Measurements from ENCODE around the gene ZNF136. TPM values are rescaled to one million over a fixed set of nuclear protein-coding genes. Genes with fewer than 3 reads are reported as not detected.

Gene ZNF136
- total RNA-seq, 1 donor from 2014 or later = 1.8 TPM

- DNase-seq (ENCODE audit: low read depth) = no peak
- H3K4me3 ChIP-seq (ENCODE audit: low read depth, low read length) = no peak overlapping the region
- no peak for TF ChIP-seq CTCF (conservative IDR thresholded peaks at IDR 0.05; ENCODE audit: low read depth, low read length)
Observed at GRCh38 chr19:12205296-12205695, 42.4 kb downstream of the ZNF136 start.

- H3K4me3 ChIP-seq (ENCODE audit: low read depth, low read length) = no peak overlapping the region
- TF ChIP-seq CTCF (conservative IDR thresholded peaks at IDR 0.05; ENCODE audit: low read depth, low read length) = no peak
- no peak for DNase-seq (ENCODE audit: low read depth)
Observed at GRCh38 chr19:12208221-12208620, 45.3 kb downstream of the ZNF136 start.

GRCh38 chr19:12217332-12217731, 54.4 kb downstream of the ZNF136 start:
- TF ChIP-seq CTCF (conservative IDR thresholded peaks at IDR 0.05; ENCODE audit: low read depth, low read length) = no peak
- no peak overlapping the region for H3K4me3 ChIP-seq (ENCODE audit: low read depth, low read length)
- no peak for DNase-seq (ENCODE audit: low read depth)

- no peak for TF ChIP-seq CTCF (conservative IDR thresholded peaks at IDR 0.05; ENCODE audit: low read depth, low read length)
- DNase-seq (ENCODE audit: low read depth) = no peak
- no peak overlapping the region for H3K4me3 ChIP-seq (ENCODE audit: low read depth, low read length)
Observed at GRCh38 chr19:12222980-12223630, 60.2 kb downstream of the ZNF136 start.

DNA sequence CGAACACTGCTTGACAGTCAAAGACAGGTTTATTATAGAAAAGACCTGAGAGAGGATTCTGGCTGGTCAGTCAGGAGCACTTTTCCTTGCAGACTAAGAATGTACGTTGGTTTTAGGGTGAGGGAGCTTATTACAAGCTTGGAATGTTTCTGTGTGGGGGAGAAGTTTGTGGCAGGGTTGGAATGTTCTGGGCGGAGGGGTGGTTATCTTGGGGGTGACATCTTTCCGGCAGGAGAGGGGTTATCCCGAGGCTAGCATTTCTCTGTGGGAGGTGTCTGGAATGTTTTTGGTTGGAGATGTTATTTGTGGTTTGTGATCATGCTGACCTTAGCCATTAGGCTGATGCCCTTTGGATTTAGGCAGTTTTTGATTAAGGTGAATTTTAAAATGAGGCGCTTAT, 61.8 kb downstream of the ZNF136 start:
- TF ChIP-seq CTCF (conservative IDR thresholded peaks at IDR 0.05; ENCODE audit: low read depth, low read length) = no peak
- no peak for DNase-seq (ENCODE audit: low read depth)
- H3K4me3 ChIP-seq (ENCODE audit: low read depth, low read length) = no peak overlapping the region

DNA sequence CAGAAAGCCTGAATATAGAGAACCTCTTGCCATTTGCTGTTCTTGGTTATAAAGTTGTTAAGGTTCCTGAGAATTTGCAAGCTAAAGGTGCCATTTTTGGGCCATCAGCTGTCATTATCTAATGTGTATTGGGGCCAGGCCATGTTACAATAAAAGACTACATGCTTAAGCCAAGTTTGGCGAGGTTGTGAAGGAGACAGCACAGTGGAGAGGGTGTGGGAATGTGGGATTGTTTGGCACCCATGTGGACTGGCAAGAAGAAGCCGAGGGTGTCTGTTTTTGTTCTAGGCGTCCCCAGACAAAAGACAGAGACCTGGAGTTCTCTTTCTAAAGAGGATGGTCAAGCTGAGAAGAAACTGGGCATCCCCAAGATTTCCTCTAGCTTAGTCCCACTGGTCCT, 67.1 kb downstream of the ZNF136 start:
- H3K4me3 ChIP-seq (ENCODE audit: low read depth, low read length) = no peak overlapping the region
- TF ChIP-seq CTCF (conservative IDR thresholded peaks at IDR 0.05; ENCODE audit: low read depth, low read length) = no peak
- no peak for DNase-seq (ENCODE audit: low read depth)

Measured in epithelial cell of proximal tubule (primary cell).